ENCODE data around the gene PPOX. TPM values are rescaled to one million over a fixed set of nuclear protein-coding genes. Genes with fewer than 3 reads are reported as not detected.

PPOX gene
- total RNA-seq, 2 donors from 2014 or later: 13.8 to 42.6 TPM

GRCh38 chr1:161138431-161138830 is 27.8 kb upstream of the PPOX start:
- WGBS: 79% methylated on average over 1 of the region's 1 CpG
- TF ChIP-seq POLR2A (IDR thresholded peaks at IDR 0.05) (no peak), POLR2AphosphoS5 (IDR thresholded peaks at IDR 0.05) (no peak), CTCF (IDR thresholded peaks at IDR 0.05) (no peak)
- no peak overlapping the region for H3K4me3 ChIP-seq
- no peaks in the 10 kb centered on the region for H3K36me3 ChIP-seq
- peaks cover 5% of the 10 kb centered on the region for H3K4me1 ChIP-seq (replicated peaks)
- H3K9me3 ChIP-seq: no peaks in the 10 kb centered on the region
- no peak for DNase-seq (ENCODE audit: low spot score)
- no peaks in the 10 kb centered on the region for H3K27me3 ChIP-seq (replicated peaks; ENCODE audit: insufficient read depth)
- no peak overlapping the region for H3K27ac ChIP-seq
- intact Hi-C loops (cut with DNase I): no loop called here

DNA sequence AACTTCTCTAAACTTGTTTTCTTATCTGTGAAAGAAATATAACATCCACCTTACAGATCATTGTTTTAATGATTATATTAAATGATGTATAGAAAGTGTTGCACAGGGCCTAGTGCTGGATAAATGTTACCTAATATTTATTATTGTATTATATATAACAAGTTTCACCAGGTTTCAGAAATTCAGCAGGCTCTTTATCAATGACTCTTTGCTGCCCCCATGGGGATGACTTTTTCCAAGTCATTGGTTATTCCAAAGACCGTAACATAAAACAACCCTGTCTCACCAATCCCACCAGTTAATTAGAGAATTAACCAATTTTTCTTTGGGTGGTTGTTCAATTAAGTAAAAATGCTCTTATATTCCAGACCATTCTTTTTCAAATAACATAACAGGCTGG is 26.5 kb upstream of the PPOX start:
- peak; percentile 39 for DNase-seq (ENCODE audit: low spot score)
- 33% methylated on average over 1 of the region's 1 CpG for WGBS
- intact Hi-C loops (cut with DNase I): no loop called here

GRCh38 chr1:161140755-161141400 is 25.3 kb upstream of the PPOX start:
- DNase-seq (ENCODE audit: low spot score): no peak
- intact Hi-C loops (cut with DNase I): no loop called here
- no peaks in the 10 kb centered on the region for H3K27me3 ChIP-seq (replicated peaks; ENCODE audit: insufficient read depth)
- no peak overlapping the region for H3K27ac ChIP-seq
- 96% methylated on average over 29 of the region's 29 CpGs for WGBS
- H3K4me3 ChIP-seq: no peak overlapping the region
- H3K36me3 ChIP-seq: no peaks in the 10 kb centered on the region
- H3K9me3 ChIP-seq: no peaks in the 10 kb centered on the region
- TF ChIP-seq CTCF (IDR thresholded peaks at IDR 0.05): no peak
- no peak for TF ChIP-seq POLR2A (IDR thresholded peaks at IDR 0.05)
- no peak for TF ChIP-seq POLR2AphosphoS5 (IDR thresholded peaks at IDR 0.05)
- H3K4me1 ChIP-seq (replicated peaks): no peaks in the 10 kb centered on the region

More for the DNA sequence above, 26.5 kb upstream of the PPOX start:
- Histone ChIP-seq H3K4me3 (no peak overlapping the region), H3K27ac (no peak overlapping the region), H3K4me1 (replicated peaks) (no peaks in the 10 kb centered on the region), H3K9me3 (no peaks in the 10 kb centered on the region), H3K27me3 (replicated peaks; ENCODE audit: insufficient read depth) (no peaks in the 10 kb centered on the region), H3K36me3 (no peaks in the 10 kb centered on the region)
- TF ChIP-seq POLR2A (IDR thresholded peaks at IDR 0.05) (no peak), CTCF (IDR thresholded peaks at IDR 0.05) (peak in 3 of 4 experiments; percentile 38 to 54 (median 51)), POLR2AphosphoS5 (IDR thresholded peaks at IDR 0.05) (no peak)

DNA sequence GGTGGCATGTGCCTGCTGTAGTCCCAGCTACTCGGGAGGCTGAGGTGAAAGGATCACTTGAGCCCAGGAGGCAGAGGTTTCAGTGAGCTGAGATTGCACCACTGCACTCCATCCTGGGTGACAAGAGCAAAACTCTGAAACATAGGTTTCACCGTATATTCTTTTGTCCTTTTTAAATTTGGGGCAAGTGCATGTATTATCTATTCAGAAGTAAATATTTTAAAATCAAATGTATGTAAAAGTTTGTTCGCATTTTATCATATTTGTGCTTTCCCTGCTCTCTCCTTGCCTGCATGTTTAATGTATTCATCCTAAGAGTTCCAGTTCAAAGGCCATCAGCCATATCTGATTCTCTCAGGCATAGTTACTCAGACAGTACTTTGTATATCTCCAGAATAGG is 20.4 kb upstream of the PPOX start:
- Histone ChIP-seq H3K4me1 (replicated peaks) (no peaks in the 10 kb centered on the region), H3K27ac (no peak overlapping the region), H3K27me3 (replicated peaks; ENCODE audit: insufficient read depth) (no peaks in the 10 kb centered on the region), H3K9me3 (no peaks in the 10 kb centered on the region), H3K4me3 (no peak overlapping the region), H3K36me3 (no peaks in the 10 kb centered on the region)
- intact Hi-C loops (cut with DNase I): no loop called here
- no peak for DNase-seq (ENCODE audit: low spot score)
- whole genome bisulfite sequencing: 83% methylated on average over 3 of the region's 3 CpGs
- no peak for TF ChIP-seq POLR2AphosphoS5 (IDR thresholded peaks at IDR 0.05)
- TF ChIP-seq POLR2A (IDR thresholded peaks at IDR 0.05): no peak
- TF ChIP-seq CTCF (IDR thresholded peaks at IDR 0.05): no peak

GRCh38 chr1:161153176-161153575 is 13.1 kb upstream of the PPOX start:
- peak overlapping the region; percentile 63 for H3K4me3 ChIP-seq
- no peak for DNase-seq (ENCODE audit: low spot score)
- WGBS: 13% methylated on average over 9 of the region's 9 CpGs
- H3K4me1 ChIP-seq (replicated peaks): no peaks in the 10 kb centered on the region
- no peaks in the 10 kb centered on the region for H3K9me3 ChIP-seq
- H3K27ac ChIP-seq: peak overlapping the region; percentile 89 to 96
- H3K36me3 ChIP-seq: no peaks in the 10 kb centered on the region
- intact Hi-C loops (cut with DNase I): loop anchor here (2.0 kb wide), 1 partner anchor 20 kb away; the partner anchor contains the start of gene DEDD
- H3K27me3 ChIP-seq (replicated peaks; ENCODE audit: insufficient read depth): no peaks in the 10 kb centered on the region
- TF ChIP-seq CTCF (IDR thresholded peaks at IDR 0.05): no peak
- no peak for TF ChIP-seq POLR2A (IDR thresholded peaks at IDR 0.05)

All from prostate gland (tissue), 2 donors.